Measurements from ENCODE around the gene TTC34.

- no peak for TF ChIP-seq EZH2phosphoT487 (conservative IDR thresholded peaks at IDR 0.05; ENCODE audit: low read length)
- TF ChIP-seq CTCF (IDR thresholded peaks at IDR 0.05; ENCODE audit: insufficient read depth, low read length, poor library complexity, severe bottlenecking) = no peak
Measured at GRCh38 chr1:2800664-2801045, 838 bp downstream of the TTC34 start.

Measured in SU-DHL-6 (cell line).